ENCODE data around the gene KIAA1217. TPM values are rescaled to one million over a fixed set of nuclear protein-coding genes. Genes with fewer than 3 reads are reported as not detected.

KIAA1217 gene
- total RNA-seq, 1 donor from 2014 or later = 13.0 TPM

- peak; percentile 29 to 71 for DNase-seq (ENCODE audit: low spot score in 2 of 2)
- no peaks in the 10 kb centered on the region for H3K27me3 ChIP-seq
- H3K4me3 ChIP-seq = peak overlapping the region in 1 of 2 donors; percentile 35
- no peaks in the 10 kb centered on the region for H3K36me3 ChIP-seq
- H3K4me1 ChIP-seq = peaks cover 0 to 3% of the 10 kb centered on the region in 2 donors
- intact Hi-C loops (cut with DNase I) = no loop called here
- TF ChIP-seq CTCF (IDR thresholded peaks at IDR 0.05) = no peak
- no peaks in the 10 kb centered on the region for H3K9me3 ChIP-seq
- H3K27ac ChIP-seq = peak overlapping the region; percentile 80 to 82
Measured at GRCh38 chr10:24277771-24278170, 68.8 kb downstream of the KIAA1217 start.

DNA sequence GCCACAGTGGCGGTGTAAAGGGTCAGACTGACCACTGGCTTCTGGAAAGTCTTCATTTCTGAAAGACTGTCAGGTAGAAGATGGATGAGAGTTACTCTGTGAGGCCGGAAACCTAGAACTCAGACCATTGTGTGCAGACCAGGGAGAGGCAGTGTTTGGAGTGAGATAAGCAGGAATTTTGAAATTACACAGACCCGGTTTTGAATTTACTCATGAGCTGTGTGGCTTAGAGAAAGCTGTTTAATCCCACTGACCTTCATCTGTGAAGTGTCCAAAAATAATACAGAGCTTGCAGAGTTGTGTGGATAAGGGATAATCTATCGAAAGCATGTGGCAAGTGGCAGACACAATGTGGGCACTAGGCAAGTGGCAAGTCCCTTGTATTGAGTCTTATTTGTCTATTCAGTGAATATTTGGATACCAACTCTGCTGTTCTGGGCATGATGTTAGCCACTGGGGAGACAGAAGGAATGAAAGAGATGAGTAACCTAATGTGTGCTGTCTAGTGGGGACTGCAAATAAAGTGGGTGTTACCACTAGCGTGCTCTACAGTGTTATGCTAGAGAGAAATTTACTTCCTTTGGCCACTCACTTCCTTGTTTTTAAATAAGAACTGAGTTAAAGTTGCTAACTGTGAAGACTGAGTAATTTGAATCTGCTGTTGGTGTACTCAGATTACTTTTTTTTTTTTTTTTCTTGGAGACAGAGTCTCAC is 69.4 kb downstream of the KIAA1217 start:
- Histone ChIP-seq H3K4me3 (peak overlapping the region in 1 of 2 donors; percentile 35), H3K27me3 (no peaks in the 10 kb centered on the region), H3K27ac (peak overlapping the region; percentile 80 to 82), H3K36me3 (no peaks in the 10 kb centered on the region), H3K9me3 (no peaks in the 10 kb centered on the region), H3K4me1 (peaks cover 0 to 3% of the 10 kb centered on the region in 2 donors)
- no peak for DNase-seq (ENCODE audit: low spot score in 2 of 2)
- no peak for TF ChIP-seq CTCF (IDR thresholded peaks at IDR 0.05)
- intact Hi-C loops (cut with DNase I) = no loop called here

DNA sequence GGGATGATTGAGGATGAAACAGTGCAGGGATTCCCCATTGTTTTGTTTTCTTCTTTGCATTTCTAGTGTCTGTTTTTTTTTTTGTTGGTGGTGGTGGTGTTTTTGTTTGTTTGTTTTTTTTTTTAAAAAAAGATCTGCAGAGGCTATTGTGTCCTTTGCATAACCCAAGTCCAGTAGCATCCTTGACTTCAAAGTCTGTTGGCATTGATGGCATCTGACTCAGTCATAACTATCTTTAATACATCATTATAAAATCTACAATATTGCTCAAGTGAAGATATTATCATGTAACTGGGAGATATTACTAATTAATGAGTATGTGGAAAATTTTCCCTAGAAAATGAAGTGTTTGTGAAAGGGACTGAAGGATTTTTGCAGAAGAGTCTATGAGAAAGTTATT is 70.2 kb downstream of the KIAA1217 start:
- Histone ChIP-seq H3K27ac (peak overlapping the region in 1 of 2 donors; percentile 80), H3K4me3 (no peak overlapping the region)
- DNase-seq (ENCODE audit: low spot score in 2 of 2) = no peak

GRCh38 chr10:24287559-24288195 is 78.7 kb downstream of the KIAA1217 start:
- no peak for DNase-seq (ENCODE audit: low spot score in 2 of 2)
- H3K4me3 ChIP-seq = no peak overlapping the region
- H3K9me3 ChIP-seq = no peaks in the 10 kb centered on the region
- no peaks in the 10 kb centered on the region for H3K36me3 ChIP-seq
- TF ChIP-seq CTCF (IDR thresholded peaks at IDR 0.05) = no peak
- H3K27ac ChIP-seq = no peak overlapping the region
- H3K4me1 ChIP-seq = peaks cover 0 to 2% of the 10 kb centered on the region in 2 donors
- intact Hi-C loops (cut with DNase I) = no loop called here
- H3K27me3 ChIP-seq = no peaks in the 10 kb centered on the region

More for the DNA sequence above, 70.2 kb downstream of the KIAA1217 start:
- H3K27me3 ChIP-seq = no peaks in the 10 kb centered on the region
- no peak for TF ChIP-seq CTCF (IDR thresholded peaks at IDR 0.05)
- intact Hi-C loops (cut with DNase I) = no loop called here
- H3K9me3 ChIP-seq = no peaks in the 10 kb centered on the region
- no peaks in the 10 kb centered on the region for H3K36me3 ChIP-seq
- H3K4me1 ChIP-seq = peaks cover 0 to 3% of the 10 kb centered on the region in 2 donors

DNA sequence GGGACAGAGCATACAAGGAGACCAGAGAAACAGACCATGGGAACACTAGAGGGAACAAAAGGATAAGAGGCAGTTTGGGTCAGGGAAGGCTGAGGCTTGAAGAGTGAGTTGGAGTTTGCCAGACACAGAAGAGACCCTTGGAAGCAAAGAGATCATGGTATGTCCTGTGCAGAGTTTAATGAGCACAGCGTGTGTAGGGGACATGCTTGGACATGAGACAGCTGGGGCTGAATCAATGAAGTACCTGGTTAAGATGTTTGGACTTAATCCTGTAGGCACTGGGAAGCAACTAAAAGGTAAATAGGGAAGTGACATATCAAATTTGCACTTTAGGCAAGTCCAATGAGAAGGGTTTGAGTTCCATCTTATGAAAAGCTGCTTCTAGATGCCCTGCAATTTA is 79.6 kb downstream of the KIAA1217 start:
- no peaks in the 10 kb centered on the region for H3K36me3 ChIP-seq
- H3K9me3 ChIP-seq = no peaks in the 10 kb centered on the region
- no peak for DNase-seq (ENCODE audit: low spot score in 2 of 2)
- peaks cover 0 to 9% of the 10 kb centered on the region in 2 donors for H3K4me1 ChIP-seq
- H3K27me3 ChIP-seq = no peaks in the 10 kb centered on the region
- H3K4me3 ChIP-seq = no peak overlapping the region
- H3K27ac ChIP-seq = no peak overlapping the region
- TF ChIP-seq CTCF (IDR thresholded peaks at IDR 0.05) = no peak
- intact Hi-C loops (cut with DNase I) = no loop called here
